Endothelial cell of umbilical vein (primary cell): ENCODE results near the gene SELENOH.

ENCODE experiments used
- EZH2 ChIP-seq: IDR thresholded peaks from 2 replicates; pipeline ENCODE4 v1.6.1; 2012; ENCODE audit warnings: borderline replicate concordance, low read depth, mild to moderate bottlenecking, moderate library complexity, low read length, inconsistent platforms; ENCODE audit not compliant: severe bottlenecking
- GATA2 ChIP-seq: IDR thresholded peaks from 2 replicates; pipeline ENCODE4 v1.7.0; 2011; ENCODE audit warnings: low read depth, mild to moderate bottlenecking, moderate library complexity, mixed read lengths, low read length; ENCODE audit not compliant: insufficient read length, insufficient read depth
- POLR2A ChIP-seq: IDR thresholded peaks from 2 replicates; pipeline ENCODE4 v1.6.1; 2012; ENCODE audit warnings: low read depth, mild to moderate bottlenecking, control low read depth, low read length
- TF ChIP-seq, protein P1 (sequence below), 2 donors: IDR thresholded peaks; 1 replicate in 1 of 2; 2 replicates in 1 of 2; pipeline ENCODE4 v1.5.1; 2011; ENCODE audit warnings: low read length in 2 of 2, mild to moderate bottlenecking in 2 of 2, moderate library complexity in 2 of 2, control low read depth in 1 of 2, inconsistent platforms in 1 of 2, low read depth in 1 of 2; ENCODE audit not compliant: insufficient read depth in 1 of 2; ENCODE audit errors: extremely low read depth in 1 of 2

DNA sequence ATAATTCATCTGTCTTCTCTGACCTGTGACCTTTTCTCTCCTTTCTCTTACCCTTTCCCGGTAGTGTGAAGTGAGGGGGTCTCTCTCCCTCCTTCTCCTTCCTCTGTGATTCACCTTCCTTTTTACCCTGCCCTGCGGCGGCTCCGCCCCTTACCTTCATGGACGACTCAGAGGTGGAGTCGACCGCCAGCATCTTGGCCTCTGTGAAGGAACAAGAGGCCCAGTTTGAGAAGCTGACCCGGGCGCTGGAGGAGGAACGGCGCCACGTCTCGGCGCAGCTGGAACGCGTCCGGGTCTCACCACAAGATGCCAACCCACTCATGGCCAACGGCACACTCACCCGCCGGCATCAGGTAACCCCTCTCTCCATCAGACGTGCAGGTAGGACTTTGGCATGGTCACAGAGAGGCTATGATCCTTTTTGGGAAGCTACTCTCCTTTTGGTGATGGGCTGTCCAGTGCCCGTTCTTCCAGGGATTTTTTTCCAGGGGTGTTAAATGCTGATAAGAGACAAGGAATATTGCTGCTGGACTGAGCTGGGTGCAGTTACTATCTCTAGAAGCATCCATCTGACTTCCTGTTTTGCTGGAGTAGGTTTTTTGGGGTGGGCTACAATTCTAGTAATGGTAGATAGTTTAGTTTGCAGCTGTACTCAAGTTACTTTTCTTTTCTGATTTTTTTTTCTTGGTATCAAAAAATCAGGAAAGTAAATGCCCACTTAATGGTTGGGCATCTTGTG is 50.2 kb downstream of the SELENOH start:
- TF ChIP-seq, protein P1, sequence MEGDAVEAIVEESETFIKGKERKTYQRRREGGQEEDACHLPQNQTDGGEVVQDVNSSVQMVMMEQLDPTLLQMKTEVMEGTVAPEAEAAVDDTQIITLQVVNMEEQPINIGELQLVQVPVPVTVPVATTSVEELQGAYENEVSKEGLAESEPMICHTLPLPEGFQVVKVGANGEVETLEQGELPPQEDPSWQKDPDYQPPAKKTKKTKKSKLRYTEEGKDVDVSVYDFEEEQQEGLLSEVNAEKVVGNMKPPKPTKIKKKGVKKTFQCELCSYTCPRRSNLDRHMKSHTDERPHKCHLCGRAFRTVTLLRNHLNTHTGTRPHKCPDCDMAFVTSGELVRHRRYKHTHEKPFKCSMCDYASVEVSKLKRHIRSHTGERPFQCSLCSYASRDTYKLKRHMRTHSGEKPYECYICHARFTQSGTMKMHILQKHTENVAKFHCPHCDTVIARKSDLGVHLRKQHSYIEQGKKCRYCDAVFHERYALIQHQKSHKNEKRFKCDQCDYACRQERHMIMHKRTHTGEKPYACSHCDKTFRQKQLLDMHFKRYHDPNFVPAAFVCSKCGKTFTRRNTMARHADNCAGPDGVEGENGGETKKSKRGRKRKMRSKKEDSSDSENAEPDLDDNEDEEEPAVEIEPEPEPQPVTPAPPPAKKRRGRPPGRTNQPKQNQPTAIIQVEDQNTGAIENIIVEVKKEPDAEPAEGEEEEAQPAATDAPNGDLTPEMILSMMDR (IDR thresholded peaks at IDR 0.05; ENCODE audit: extremely low read depth in 1 of 2, insufficient read depth in 1 of 2, low read depth in 1 of 2, low read length in 2 of 2): no peak
- TF ChIP-seq EZH2 (no peak), POLR2A (no peak), GATA2 (no peak)
